ENCODE results near the gene LHPP.

The LHPP gene

DNA sequence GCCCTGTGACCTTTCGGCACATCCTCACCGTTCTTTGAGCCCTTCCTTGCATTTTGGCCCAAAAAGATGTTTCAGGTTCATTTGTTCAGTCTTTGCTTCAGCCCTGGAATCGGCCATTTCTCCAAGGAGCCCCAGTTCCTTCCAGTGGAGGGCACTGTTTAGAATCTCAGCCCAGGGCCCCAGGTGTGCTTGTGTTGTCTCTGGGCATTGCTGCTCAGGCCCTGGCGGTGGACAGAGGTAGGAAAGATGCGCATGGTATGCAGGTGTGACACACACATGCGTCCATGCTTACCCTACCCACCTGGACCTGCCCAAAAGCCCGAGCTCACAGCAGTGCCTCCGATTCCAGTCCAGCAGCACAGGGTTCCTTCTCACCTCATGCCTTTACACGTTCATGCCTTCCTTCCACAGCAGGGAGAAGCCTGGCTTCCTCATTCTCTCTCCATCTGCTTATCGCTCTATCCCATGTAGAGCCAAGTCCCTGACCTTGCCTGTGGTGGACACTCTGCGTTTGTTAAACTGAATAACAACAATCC lies 70.6 kb downstream of the LHPP start (continued):
- TF ChIP-seq, protein P1, sequence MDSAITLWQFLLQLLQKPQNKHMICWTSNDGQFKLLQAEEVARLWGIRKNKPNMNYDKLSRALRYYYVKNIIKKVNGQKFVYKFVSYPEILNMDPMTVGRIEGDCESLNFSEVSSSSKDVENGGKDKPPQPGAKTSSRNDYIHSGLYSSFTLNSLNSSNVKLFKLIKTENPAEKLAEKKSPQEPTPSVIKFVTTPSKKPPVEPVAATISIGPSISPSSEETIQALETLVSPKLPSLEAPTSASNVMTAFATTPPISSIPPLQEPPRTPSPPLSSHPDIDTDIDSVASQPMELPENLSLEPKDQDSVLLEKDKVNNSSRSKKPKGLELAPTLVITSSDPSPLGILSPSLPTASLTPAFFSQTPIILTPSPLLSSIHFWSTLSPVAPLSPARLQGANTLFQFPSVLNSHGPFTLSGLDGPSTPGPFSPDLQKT (IDR thresholded peaks at IDR 0.05; ENCODE audit: borderline replicate concordance, low read depth, low read length): no peak
- no peak for TF ChIP-seq ZNF670 (tag by site-specific recombination; IDR thresholded peaks at IDR 0.05; ENCODE audit: low read depth)
- no peak for TF ChIP-seq ZNF423 (tag by site-specific recombination; IDR thresholded peaks at IDR 0.05)

DNA sequence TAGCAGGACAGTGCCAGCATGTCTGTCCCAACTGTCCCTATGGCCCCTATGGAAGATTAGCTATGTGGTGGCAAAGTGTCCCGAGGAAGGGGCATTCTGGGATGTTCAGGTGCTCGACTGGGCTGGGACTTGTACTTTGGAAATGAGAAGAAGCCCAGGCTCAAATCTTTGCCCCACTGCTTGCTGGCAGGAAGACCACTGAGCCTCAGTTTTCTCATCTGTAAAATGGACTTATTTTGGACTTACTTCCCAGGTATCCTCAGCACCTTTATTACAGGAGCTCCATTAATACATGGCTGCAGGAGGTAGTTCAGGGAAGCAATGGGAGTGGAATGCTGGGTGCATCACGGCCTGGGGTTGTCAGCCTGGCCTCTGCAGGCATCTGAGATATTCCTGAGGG lies 71.2 kb downstream of the LHPP start:
- Histone ChIP-seq H3K27ac (ENCODE audit: extremely low read depth, low read depth, low read length) (no peak overlapping the region), H3K4me3 (ENCODE audit: low read depth, low read length) (no peak overlapping the region), H3K36me3 (ENCODE audit: control insufficient read depth in 2 of 2, insufficient read depth in 1 of 2, low read length in 2 of 2) (no peaks in the 10 kb centered on the region), H3K9me3 (ENCODE audit: control insufficient read depth, insufficient read depth, low read depth, low read length) (no peaks in the 10 kb centered on the region), H3K4me1 (ENCODE audit: control insufficient read depth, insufficient read depth, low read length) (no peaks in the 10 kb centered on the region)
- no peak for TF ChIP-seq OVOL3 (tag by site-specific recombination; IDR thresholded peaks at IDR 0.05)
- no peak for TF ChIP-seq ZNF404 (tag by site-specific recombination; IDR thresholded peaks at IDR 0.05)
- POLR2A ChIA-PET: no interaction called here
- CTCF ChIA-PET: interaction anchor here (1.0 to 2.2 kb wide), 4 partner anchors 10 to 213 kb away, joined by 3 to 8 read pairs (median 4); no protein-coding TSS in a partner anchor

DNA sequence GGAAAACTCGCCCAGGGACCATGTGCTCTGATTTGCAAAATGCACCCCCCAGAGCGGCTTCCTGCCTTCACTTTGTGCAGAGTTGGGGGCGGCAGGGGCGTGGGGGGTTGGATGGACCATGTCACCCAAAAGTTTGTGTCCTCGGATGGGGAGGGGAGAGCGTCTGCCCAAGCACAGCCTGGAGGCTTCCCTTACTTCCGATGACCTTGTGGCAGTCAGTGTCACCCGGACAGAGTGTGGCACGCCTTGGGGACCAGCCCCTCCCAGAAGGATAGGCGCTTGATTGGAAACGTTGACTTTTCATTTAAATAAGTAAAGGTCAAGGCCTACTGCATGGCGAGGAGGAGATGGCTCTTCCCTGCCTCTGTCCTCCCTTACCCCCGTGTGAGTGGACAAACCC lies 71.6 kb downstream of the LHPP start:
- Histone ChIP-seq H3K27ac (ENCODE audit: extremely low read depth, low read depth, low read length) (no peak overlapping the region), H3K36me3 (ENCODE audit: control insufficient read depth in 2 of 2, insufficient read depth in 1 of 2, low read length in 2 of 2) (no peaks in the 10 kb centered on the region), H3K9me3 (ENCODE audit: control insufficient read depth, insufficient read depth, low read depth, low read length) (no peaks in the 10 kb centered on the region), H3K4me3 (ENCODE audit: low read depth, low read length) (no peak overlapping the region), H3K4me1 (ENCODE audit: control insufficient read depth, insufficient read depth, low read length) (no peaks in the 10 kb centered on the region)
- POLR2A ChIA-PET: no interaction called here
- TF ChIP-seq ZNF404 (tag by site-specific recombination; IDR thresholded peaks at IDR 0.05) (no peak), ZNF169 (tag by site-specific recombination; IDR thresholded peaks at IDR 0.05) (no peak), ZNF677 (tag by site-specific recombination; IDR thresholded peaks at IDR 0.05) (no peak)
- CTCF ChIA-PET: interaction anchor here (0.6 to 2.2 kb wide), 4 partner anchors 9 to 298 kb away, joined by 3 to 8 read pairs (median 4); no protein-coding TSS in a partner anchor

DNA sequence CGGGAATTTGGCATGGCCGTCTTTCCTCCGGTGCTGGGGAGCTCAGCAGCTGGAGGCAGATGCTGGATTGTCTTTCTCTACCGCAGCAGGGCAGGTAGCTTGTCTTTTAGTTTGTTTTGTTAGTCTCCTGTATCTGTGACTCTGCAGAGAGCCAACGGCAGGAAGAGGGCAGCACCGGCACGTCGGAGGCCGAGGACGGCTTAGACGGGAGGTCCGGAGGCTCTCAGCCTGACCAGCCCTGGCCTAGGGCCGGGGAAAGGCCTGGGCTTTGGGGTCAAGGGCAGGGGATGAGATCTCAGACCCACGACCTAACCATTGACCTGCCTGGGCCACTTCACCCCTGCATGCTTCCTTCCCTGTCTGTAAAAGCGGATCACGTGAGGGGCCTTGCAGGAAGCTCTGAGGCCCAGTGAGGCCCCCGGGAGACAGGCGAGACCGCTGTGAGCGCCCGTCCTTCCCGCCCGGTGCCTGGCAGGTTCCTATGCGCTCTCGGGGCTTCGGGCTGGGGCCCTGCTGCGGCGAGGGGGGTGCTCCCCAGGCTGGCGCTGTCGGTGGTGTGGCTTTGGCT lies 72.7 kb downstream of the LHPP start:
- ChIA-PET CTCF (interaction anchor here (0.6 to 2.2 kb wide), 10 partner anchors 23 to 292 kb away, joined by 3 to 8 read pairs (median 4); no protein-coding TSS in a partner anchor), POLR2A (no interaction called here)
- Histone ChIP-seq H3K4me1 (ENCODE audit: control insufficient read depth, insufficient read depth, low read length) (no peaks in the 10 kb centered on the region), H3K4me3 (ENCODE audit: low read depth, low read length) (no peak overlapping the region), H3K9me3 (ENCODE audit: control insufficient read depth, insufficient read depth, low read depth, low read length) (no peaks in the 10 kb centered on the region), H3K36me3 (ENCODE audit: control insufficient read depth in 2 of 2, insufficient read depth in 1 of 2, low read length in 2 of 2) (no peaks in the 10 kb centered on the region), H3K27ac (ENCODE audit: extremely low read depth, low read depth, low read length) (no peak overlapping the region)
- TF ChIP-seq, protein P2, sequence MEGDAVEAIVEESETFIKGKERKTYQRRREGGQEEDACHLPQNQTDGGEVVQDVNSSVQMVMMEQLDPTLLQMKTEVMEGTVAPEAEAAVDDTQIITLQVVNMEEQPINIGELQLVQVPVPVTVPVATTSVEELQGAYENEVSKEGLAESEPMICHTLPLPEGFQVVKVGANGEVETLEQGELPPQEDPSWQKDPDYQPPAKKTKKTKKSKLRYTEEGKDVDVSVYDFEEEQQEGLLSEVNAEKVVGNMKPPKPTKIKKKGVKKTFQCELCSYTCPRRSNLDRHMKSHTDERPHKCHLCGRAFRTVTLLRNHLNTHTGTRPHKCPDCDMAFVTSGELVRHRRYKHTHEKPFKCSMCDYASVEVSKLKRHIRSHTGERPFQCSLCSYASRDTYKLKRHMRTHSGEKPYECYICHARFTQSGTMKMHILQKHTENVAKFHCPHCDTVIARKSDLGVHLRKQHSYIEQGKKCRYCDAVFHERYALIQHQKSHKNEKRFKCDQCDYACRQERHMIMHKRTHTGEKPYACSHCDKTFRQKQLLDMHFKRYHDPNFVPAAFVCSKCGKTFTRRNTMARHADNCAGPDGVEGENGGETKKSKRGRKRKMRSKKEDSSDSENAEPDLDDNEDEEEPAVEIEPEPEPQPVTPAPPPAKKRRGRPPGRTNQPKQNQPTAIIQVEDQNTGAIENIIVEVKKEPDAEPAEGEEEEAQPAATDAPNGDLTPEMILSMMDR (tag by site-specific recombination; IDR thresholded peaks at IDR 0.05): peak; percentile 76
- peak; percentile 55 for TF ChIP-seq ZNF654 (tag by site-specific recombination; IDR thresholded peaks at IDR 0.05; ENCODE audit: low read depth)
- TF ChIP-seq ZNF335 (tag by site-specific recombination; conservative IDR thresholded peaks at IDR 0.05): peak; percentile 65
- TF ChIP-seq YY2 (tag by site-specific recombination; IDR thresholded peaks at IDR 0.05): no peak
- TF ChIP-seq GLIS2 (tag by site-specific recombination; IDR thresholded peaks at IDR 0.05): peak; percentile 58
- no peak for TF ChIP-seq ZNF626 (tag by site-specific recombination; IDR thresholded peaks at IDR 0.05)
- TF ChIP-seq IKZF3 (tag by site-specific recombination; IDR thresholded peaks at IDR 0.05): no peak
